IgD-negative memory B cell (primary cell): ENCODE data around the gene SLC4A8. TPM values are rescaled to one million over a fixed set of nuclear protein-coding genes. Genes with fewer than 3 reads are reported as not detected.
A peak's percentile ranks its signal among the peaks of the same experiment; 100 is the strongest.

Experiments used
- H3K27ac Mint-ChIP-seq, 3 donors: one replicate each; pipeline ENCODE4 v1.8.0; 2020 to 2022; ENCODE audit warnings: mild to moderate bottlenecking in 3 of 3, mixed read lengths in 3 of 3, moderate library complexity in 1 of 3
- H3K27me3 Mint-ChIP-seq: one replicate; pipeline ENCODE4 v1.8.0; 2021; ENCODE audit warnings: mixed read lengths
- H3K36me3 Mint-ChIP-seq: one replicate; pipeline ENCODE4 v1.8.0; 2020; ENCODE audit warnings: mild to moderate bottlenecking, mixed read lengths
- H3K4me1 Mint-ChIP-seq, 3 donors: one replicate each; pipeline ENCODE4 v1.8.0; 2020 to 2022; ENCODE audit warnings: mixed read lengths in 3 of 3, mild to moderate bottlenecking in 1 of 3
- H3K4me3 Mint-ChIP-seq, 4 donors: one replicate each; pipeline ENCODE4 v1.8.0; 2020 to 2022; ENCODE audit warnings: mild to moderate bottlenecking in 4 of 4, mixed read lengths in 4 of 4, moderate library complexity in 3 of 4
- H3K9me3 Mint-ChIP-seq, 3 donors: one replicate each; pipeline ENCODE4 v1.8.0; 2020 to 2021; ENCODE audit warnings: mixed read lengths in 3 of 3, mild to moderate bottlenecking in 1 of 3
- polyA plus RNA-seq: library from polyadenylated mRNA; unstranded; fragments of 300-500 nt; fragmentation: Illumina TruSeq; gene quantifications from one replicate; pipeline ENCODE4 v1.2.3, GENCODE V29; 2021

SLC4A8 gene
- polyA plus RNA-seq, 1 donor from 2014 or later, result 0.53 TPM

DNA sequence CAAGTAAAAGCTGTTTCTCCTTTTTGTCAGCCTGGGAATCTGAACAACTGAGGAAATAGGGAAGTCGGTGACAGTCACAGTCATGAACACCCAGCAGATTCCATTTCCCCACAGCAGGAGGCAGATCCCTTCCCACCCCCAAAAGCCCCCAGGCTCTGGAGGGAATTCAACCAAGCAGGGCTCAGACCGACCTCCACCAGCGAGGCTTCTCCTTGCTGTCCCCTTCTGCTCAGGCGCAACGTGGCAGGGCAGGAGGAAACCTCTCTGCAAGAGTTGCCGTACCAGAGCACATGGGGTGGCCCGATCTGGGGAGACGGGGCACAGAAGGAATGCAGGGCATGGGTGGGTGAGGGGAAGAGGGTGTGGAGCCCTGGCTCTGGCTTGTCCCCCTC is 33.7 kb upstream of the SLC4A8 start:
- Mint-ChIP-seq H3K9me3 (no peaks in the 10 kb centered on the region), H3K27me3 (no peaks in the 10 kb centered on the region), H3K4me3 (peak overlapping the region; percentile 90 to 99 (median 97)), H3K4me1 (peaks cover 46 to 48% (median 47%) of the 10 kb centered on the region in 3 donors), H3K27ac (peak overlapping the region; percentile 39 to 95 (median 79)), H3K36me3 (no peaks in the 10 kb centered on the region)

DNA sequence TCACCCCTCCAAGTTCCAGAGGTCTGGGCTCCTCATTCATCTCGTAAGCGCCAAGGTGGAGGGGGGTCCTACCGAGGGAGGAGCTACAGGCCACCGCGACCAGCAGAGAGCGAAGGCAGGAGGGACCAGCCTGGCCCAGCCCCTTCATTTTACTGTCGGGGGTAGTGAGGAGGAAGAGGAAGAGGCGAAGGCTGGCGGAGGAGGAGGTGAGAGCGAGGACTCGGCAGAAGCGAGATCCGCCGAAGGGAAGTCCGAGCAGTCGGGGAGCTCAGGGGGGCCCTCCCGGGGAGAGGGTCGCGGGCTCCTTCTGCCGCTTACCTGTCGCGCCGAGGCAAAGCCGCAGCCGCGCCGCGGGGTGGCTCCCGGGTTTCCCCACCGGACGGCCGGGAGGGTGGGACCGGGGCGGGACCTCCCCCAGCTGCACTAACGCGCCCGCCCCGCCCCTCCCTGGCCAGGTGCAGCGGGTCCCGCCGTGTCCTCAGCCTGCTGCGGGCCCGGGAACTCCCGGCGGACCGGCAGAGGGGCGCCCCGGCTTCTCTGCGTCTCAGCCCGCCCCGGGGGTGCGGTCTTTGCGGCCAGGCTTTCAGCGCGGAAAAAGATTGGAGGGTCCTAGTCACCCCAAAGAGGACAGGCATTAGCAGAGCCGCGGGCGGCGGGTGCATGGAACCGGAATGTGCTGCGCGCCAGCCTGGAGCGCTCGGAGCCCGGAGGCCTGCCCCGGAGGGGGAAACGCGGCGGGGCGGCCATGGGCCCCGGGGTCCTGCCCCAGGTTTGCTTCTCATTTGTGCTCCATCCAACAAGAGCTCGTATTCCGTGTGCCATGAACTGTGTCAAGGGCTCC is 33.1 kb upstream of the SLC4A8 start, which contains the start of gene GALNT6:
TSS of gene GALNT6 (minus strand) at position 124 of the 841 bp plus-strand sequence. CDS start 11,625 bp downstream, outside the sequence.
- H3K9me3 Mint-ChIP-seq, result no peaks in the 10 kb centered on the region

DNA sequence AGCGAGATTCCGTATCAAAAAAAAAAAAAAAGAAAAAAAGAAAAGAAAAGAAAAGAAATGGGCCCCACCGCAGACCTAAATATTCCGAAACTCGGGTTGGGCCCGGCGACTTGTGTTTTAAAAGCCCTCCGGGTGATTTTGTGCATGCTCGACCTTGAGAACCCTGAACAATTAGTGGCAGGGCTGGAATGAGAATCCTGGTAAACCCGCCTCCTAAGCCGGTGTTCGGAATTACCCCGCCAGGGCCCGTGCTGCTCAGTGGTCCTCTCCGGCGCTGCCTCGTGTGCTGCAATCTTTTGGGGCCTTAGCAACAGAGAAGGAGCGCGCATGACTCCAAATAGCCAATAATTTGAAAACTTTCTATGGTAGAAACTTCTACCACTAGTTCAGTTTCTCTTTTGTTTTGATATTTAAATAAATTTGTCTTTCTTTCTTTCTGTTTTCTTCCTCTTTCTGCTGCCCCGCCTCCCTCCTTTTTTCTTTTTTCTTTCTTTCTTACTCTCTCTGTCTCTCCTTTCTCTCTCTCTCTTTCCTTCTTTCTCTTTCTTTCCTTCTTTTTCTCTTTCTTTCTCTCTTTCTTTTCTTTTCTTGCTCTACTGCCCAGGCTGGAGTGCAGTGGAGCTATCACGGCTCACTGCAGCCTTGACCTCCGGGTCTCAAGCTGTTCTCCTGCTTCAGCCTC is 31.9 kb upstream of the SLC4A8 start:
- H3K27ac Mint-ChIP-seq, result peak overlapping the region; percentile 95 to 98 (median 96)
- H3K36me3 Mint-ChIP-seq, result no peaks in the 10 kb centered on the region

More for the DNA sequence above, 33.1 kb upstream of the SLC4A8 start, which contains the start of gene GALNT6:
- Mint-ChIP-seq H3K4me1 (peaks cover 46 to 50% (median 46%) of the 10 kb centered on the region in 3 donors), H3K4me3 (peak within 1 kb of the TSS; percentile 90 to 99 (median 97)), H3K27ac (peak within 1 kb of the TSS; percentile 95 to 98 (median 96)), H3K27me3 (no peaks in the 10 kb centered on the region), H3K36me3 (no peaks in the 10 kb centered on the region)

DNA sequence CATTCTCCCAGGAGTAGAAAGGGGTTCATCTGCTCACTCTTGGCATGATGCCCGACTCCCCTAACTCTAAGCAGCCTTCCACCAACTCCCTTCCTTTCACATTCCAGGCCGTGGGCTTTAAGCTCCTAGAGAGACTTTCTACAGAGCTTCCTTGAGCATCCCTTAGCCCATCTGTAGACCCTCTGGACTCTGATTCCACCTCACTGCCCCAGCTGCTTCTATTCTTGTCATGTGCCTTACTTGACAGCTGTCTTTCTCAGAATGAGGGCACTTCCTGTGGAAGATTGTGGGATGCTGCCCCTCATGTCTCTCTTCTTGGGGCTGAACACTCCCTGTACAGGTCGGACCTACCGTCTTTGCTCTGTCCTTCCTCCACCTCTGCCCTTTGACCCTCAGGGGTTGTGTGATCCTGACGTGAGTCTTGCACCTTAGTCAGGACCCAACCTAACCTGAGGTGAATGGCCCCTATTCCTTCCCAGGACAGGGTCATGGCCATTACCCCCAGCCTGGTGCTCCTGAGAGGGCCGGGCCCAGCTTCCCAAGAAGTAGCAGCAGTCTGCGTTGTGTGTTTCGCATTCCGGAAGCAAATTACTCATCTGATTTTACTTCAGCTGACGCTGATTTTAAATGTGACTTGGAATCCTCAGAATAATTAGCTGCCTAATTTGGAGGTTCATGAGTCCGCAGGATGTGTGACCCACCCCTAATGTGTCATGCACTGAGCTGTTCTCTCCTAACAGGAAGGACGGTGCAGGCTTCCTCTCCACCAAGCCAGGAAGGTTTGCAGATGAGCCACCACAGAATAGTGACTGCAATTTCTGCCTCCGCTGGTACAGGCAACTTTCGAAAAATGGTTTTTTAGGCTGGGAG is 30.7 kb upstream of the SLC4A8 start:
- H3K27me3 Mint-ChIP-seq, result no peaks in the 10 kb centered on the region
- H3K36me3 Mint-ChIP-seq, result no peaks in the 10 kb centered on the region
- peak overlapping the region; percentile 85 to 98 (median 92) for H3K4me3 Mint-ChIP-seq
- no peaks in the 10 kb centered on the region for H3K9me3 Mint-ChIP-seq
- H3K4me1 Mint-ChIP-seq, result peaks cover 43 to 49% (median 46%) of the 10 kb centered on the region in 3 donors
- H3K27ac Mint-ChIP-seq, result peak overlapping the region; percentile 21 to 96 (median 24)

More for the DNA sequence above, 31.9 kb upstream of the SLC4A8 start:
- H3K27me3 Mint-ChIP-seq, result no peaks in the 10 kb centered on the region
- peaks cover 45 to 50% (median 48%) of the 10 kb centered on the region in 3 donors for H3K4me1 Mint-ChIP-seq
- peak overlapping the region; percentile 88 to 99 (median 96) for H3K4me3 Mint-ChIP-seq
- no peaks in the 10 kb centered on the region for H3K9me3 Mint-ChIP-seq

DNA sequence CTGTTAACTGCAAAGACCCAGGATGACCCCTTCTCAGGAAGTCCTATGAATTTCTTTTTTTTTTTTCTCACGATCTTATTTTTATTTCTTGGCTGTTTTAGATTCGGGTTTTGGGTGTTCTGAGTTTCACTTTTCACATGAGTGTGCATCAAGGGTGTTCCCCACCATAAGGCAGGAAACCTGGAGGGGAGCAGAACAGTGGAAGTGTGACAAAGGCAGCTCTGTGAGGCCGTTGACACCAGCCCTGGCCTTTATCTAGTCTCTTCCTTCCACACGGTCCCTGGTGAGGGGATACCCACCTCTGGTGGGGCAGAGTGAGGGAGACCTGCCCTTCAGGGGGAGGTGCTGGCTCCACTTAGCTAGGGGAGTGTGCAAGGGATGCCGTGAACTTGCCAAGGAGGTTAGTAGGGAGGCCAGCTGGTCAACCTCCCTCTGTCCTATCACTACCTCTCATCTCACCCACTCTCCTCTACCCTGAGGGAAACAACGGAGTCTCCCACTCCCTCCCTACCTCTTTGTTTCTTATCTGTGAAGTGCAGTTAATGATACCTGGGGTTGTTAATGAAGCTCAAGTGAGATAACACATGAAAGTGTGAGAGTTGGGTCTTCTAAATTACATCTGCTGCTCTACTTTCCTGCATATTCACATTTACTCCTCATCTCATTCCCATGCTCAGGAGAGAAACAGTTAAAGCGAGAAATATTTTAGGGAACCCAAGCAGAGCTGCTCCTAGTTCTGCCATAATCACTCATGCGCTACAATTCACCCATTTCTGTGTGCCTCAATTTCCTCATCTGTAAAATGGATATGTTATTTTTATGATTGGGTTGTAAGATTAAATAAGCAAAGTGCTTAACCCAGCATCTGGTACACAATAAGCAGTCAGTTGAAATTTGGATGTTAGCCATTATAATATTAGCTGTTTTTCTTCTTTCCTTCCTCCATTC is 29.1 kb upstream of the SLC4A8 start:
- peak overlapping the region in 3 of 4 donors; percentile 45 to 85 (median 57) for H3K4me3 Mint-ChIP-seq
- H3K36me3 Mint-ChIP-seq, result no peaks in the 10 kb centered on the region
- H3K27ac Mint-ChIP-seq, result peak overlapping the region; percentile 21 to 96 (median 34)
- H3K9me3 Mint-ChIP-seq, result no peaks in the 10 kb centered on the region
- H3K4me1 Mint-ChIP-seq, result peaks cover 36 to 49% (median 45%) of the 10 kb centered on the region in 3 donors
- H3K27me3 Mint-ChIP-seq, result no peaks in the 10 kb centered on the region

- H3K4me1 Mint-ChIP-seq, result peaks cover 29 to 41% (median 38%) of the 10 kb centered on the region in 3 donors
- H3K27ac Mint-ChIP-seq, result no peak overlapping the region
Observed at GRCh38 chr12:51397670-51398069, 27.0 kb upstream of the SLC4A8 start.

DNA sequence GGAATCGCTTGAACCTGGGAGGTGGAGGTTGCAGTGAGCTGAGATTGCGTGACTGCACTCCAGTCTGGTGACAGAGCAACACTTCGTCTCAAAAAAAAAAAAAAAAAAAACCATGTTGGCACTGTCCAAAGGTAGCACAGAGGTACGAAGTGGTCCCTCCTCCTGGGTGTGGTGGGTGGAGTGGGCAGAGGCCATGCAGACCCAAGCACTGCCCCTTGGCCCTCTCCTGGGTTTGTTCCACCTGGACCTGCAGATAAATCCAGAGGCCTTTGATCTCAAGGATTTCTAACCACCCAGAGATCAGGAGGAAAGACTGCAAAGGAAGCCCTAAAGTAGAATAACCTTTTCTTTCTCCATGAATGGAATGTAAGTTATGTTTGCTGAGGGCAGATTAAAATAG is 24.7 kb upstream of the SLC4A8 start:
- H3K4me1 Mint-ChIP-seq, result peaks cover 13 to 25% (median 20%) of the 10 kb centered on the region in 3 donors
- H3K27ac Mint-ChIP-seq, result no peak overlapping the region
- H3K36me3 Mint-ChIP-seq, result peaks cover 4% of the 10 kb centered on the region
- H3K27me3 Mint-ChIP-seq, result no peaks in the 10 kb centered on the region
- H3K4me3 Mint-ChIP-seq, result no peak overlapping the region
- no peaks in the 10 kb centered on the region for H3K9me3 Mint-ChIP-seq

More at GRCh38 chr12:51397670-51398069, 27.0 kb upstream of the SLC4A8 start:
- Mint-ChIP-seq H3K4me3 (no peak overlapping the region), H3K9me3 (no peaks in the 10 kb centered on the region), H3K36me3 (peaks cover 2% of the 10 kb centered on the region), H3K27me3 (no peaks in the 10 kb centered on the region)

DNA sequence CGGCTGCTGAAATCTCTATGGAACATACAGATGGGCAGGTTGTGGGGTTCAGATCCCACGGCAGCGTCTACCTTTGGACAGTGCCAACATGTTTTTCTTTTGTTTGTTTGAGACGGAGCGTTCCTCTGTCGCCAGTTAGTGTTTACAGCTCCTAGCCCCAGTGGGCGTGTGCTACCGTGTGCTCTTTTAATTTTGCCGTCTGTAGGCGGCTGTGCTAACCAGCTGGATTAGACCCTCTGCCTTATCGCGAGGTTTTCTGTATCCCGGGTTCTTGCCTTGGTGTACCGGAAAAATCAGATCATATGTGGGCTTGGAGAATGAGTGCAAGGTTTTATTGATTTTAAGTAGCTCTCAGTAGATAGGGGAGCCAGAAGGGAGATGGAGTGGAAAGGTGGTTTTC is 23.6 kb upstream of the SLC4A8 start:
- no peak overlapping the region for H3K27ac Mint-ChIP-seq
- H3K27me3 Mint-ChIP-seq, result no peaks in the 10 kb centered on the region
- H3K4me3 Mint-ChIP-seq, result no peak overlapping the region
- peaks cover 4% of the 10 kb centered on the region for H3K36me3 Mint-ChIP-seq
- H3K9me3 Mint-ChIP-seq, result no peaks in the 10 kb centered on the region
- peaks cover 4 to 13% (median 9%) of the 10 kb centered on the region in 3 donors for H3K4me1 Mint-ChIP-seq

DNA sequence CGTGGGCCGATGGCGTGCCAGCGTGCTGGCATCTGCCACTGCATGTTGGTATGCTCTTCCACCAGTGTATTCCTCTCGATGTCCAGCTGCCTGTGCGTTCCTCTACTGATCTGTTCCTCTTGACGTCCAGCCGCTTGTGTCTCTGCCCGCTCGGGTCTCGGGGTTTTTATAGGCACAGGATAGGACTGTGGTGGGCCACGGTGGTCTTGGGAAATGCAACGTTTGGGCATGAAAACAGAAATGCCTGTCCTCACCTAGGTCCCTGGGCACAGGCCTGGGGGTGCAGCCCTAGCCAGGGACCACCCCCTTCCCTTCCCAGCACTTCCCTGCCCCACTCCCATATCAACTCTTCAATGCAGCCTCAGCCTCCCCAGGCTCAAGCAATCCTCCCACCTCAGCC is 23.1 kb upstream of the SLC4A8 start:
- Mint-ChIP-seq H3K9me3 (no peaks in the 10 kb centered on the region), H3K36me3 (peaks cover 4% of the 10 kb centered on the region), H3K27ac (no peak overlapping the region), H3K4me3 (no peak overlapping the region), H3K27me3 (no peaks in the 10 kb centered on the region), H3K4me1 (peaks cover 4 to 13% (median 7%) of the 10 kb centered on the region in 3 donors)

DNA sequence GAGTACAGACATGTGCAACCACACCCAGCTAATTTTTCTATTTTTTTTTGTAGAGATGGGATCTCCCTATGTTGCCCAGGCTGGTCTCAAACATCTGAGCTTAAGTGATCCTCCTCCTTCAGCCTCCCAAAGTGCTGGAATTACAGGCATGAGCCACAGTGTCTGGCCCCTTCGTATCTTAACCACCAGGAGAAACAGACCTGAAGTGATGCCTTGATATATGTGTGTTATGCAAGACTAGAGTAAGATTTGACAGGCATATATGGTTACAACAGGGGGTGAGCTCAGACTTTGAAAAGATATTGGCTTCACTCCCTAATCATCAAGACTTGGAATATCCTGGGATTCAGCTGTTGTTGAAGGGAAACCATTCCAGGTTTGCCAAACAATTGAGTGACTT is 22.7 kb upstream of the SLC4A8 start:
- no peaks in the 10 kb centered on the region for H3K27me3 Mint-ChIP-seq
- H3K27ac Mint-ChIP-seq, result no peak overlapping the region
- H3K36me3 Mint-ChIP-seq, result peaks cover 4% of the 10 kb centered on the region
- peaks cover 4 to 13% (median 7%) of the 10 kb centered on the region in 3 donors for H3K4me1 Mint-ChIP-seq
- H3K9me3 Mint-ChIP-seq, result no peaks in the 10 kb centered on the region
- no peak overlapping the region for H3K4me3 Mint-ChIP-seq

GRCh38 chr12:51403159-51403558 is 21.5 kb upstream of the SLC4A8 start:
- no peak overlapping the region for H3K4me3 Mint-ChIP-seq
- peaks cover 4% of the 10 kb centered on the region for H3K36me3 Mint-ChIP-seq
- H3K27ac Mint-ChIP-seq, result no peak overlapping the region
- H3K27me3 Mint-ChIP-seq, result no peaks in the 10 kb centered on the region
- no peaks in the 10 kb centered on the region for H3K9me3 Mint-ChIP-seq
- peaks cover 2 to 9% (median 4%) of the 10 kb centered on the region in 3 donors for H3K4me1 Mint-ChIP-seq

GRCh38 chr12:51403681-51404136 is 20.9 kb upstream of the SLC4A8 start:
- H3K36me3 Mint-ChIP-seq, result peaks cover 4% of the 10 kb centered on the region
- no peak overlapping the region for H3K27ac Mint-ChIP-seq
- H3K9me3 Mint-ChIP-seq, result no peaks in the 10 kb centered on the region
- H3K27me3 Mint-ChIP-seq, result no peaks in the 10 kb centered on the region
- peaks cover 2 to 4% (median 2%) of the 10 kb centered on the region in 3 donors for H3K4me1 Mint-ChIP-seq
- no peak overlapping the region for H3K4me3 Mint-ChIP-seq

DNA sequence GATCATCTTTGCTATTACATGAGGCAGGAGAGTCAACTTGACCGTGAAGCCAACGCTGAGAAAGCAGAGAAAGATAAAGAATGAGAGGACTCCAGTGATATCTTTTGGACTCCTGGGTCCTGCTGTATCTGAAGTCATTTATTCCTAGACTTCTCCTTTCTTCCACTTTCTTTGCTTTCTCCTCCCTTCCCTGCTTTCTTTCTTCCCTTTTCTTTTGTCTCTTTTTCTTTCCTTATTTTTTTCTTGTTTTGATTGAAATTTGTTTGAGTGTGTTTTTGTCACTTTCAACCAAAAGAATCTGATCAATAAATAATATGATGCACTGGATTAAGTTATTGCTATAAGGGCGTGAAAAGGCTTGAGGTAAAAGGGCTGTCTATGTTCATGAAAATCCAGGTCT is 20.0 kb upstream of the SLC4A8 start:
- no peak overlapping the region for H3K27ac Mint-ChIP-seq
- H3K27me3 Mint-ChIP-seq, result no peaks in the 10 kb centered on the region
- H3K4me3 Mint-ChIP-seq, result no peak overlapping the region
- H3K9me3 Mint-ChIP-seq, result no peaks in the 10 kb centered on the region
- H3K4me1 Mint-ChIP-seq, result no peaks in the 10 kb centered on the region
- peaks cover 4% of the 10 kb centered on the region for H3K36me3 Mint-ChIP-seq
